Measurements from ENCODE around the gene TEX38. TPM values are rescaled to one million over a fixed set of nuclear protein-coding genes. Genes with fewer than 3 reads are reported as not detected.

The TEX38 gene
- total RNA-seq, 1 experiment from 2014 or later: 0.47 TPM

DNA sequence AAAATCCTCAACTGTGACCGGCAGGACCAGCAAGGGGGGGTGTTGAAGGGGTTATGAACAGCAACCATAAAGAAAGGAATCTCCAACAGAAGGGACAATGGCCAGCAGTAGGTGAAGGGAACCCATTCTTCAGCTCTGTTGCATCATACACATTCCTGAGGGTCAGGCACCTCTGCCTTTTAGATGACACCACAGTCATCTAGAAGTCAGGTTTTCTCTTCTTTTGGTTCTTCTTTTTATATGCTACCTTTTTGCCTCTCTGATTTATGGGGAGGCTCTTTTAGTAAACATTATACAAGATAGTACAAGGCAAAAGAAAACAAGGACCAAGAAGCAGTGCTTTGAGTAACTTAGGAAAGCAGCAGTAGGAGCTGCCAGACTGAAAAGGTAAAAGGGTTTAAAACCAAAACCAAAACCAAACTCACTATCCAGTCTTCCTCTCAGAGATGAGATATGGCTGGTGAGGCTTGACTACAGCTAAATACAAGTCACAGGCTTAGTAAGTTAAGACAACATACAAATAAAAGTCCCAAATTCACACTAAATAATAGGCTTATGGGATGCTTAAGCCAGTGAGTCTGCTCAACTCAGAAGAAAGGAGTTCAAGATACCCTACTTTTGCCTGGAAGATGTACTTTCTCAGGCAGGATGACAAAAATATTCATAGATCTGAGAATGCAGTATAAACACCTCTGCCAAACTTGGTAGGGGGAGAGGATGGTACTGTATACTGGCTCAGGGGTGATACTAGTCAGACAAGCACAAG is 4.1 kb downstream of the TEX38 start (continued):
- TF ChIP-seq SRF (IDR thresholded peaks at IDR 0.05; ENCODE audit: low read depth) (no peak), EZH2phosphoT487 (IDR thresholded peaks at IDR 0.05; ENCODE audit: borderline replicate concordance) (no peak)

DNA sequence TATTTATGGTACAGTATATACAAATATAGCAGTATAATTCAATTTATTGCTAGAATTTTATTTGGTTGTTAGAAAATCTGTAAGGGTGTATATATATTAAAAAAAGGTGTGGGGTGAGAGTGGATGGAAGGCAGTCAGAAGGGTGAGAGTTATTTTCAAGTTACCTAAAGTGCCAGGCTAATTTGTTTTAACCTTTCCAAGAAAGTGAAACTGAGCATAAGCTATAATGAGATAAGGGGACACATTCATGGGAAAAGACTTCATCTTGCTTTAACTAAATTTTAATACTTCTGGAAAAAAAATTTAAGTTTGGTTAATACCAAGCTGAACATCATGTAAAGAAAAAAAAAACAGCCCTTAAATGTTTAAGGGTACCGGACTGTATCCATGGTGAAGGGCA is 4.9 kb downstream of the TEX38 start:
- ATAC-seq (no peak), DNase-seq (ENCODE audit: low read depth, low spot score) (no peak)
- Histone ChIP-seq H3K36me3 (ENCODE audit: control insufficient read depth in 1 of 2, insufficient read depth in 2 of 2, low read length in 2 of 2) (peaks cover 6 to 20% of the 10 kb centered on the region in 2 experiments; a peak in 3 of 4 replicates), H3K4me1 (ENCODE audit: control insufficient read depth in 1 of 2, insufficient read depth in 2 of 2, low read length in 2 of 2) (no peaks in the 10 kb centered on the region; a peak in 1 of 4 replicates), H4K20me1 (ENCODE audit: insufficient read depth) (no peaks in the 10 kb centered on the region), H3K79me2 (ENCODE audit: insufficient read depth, low read length) (no peaks in the 10 kb centered on the region), H3K27ac (ENCODE audit: low read depth, low read length) (no peak overlapping the region), H2AFZ (ENCODE audit: low read depth, low read length, poor library complexity, severe bottlenecking) (no peak overlapping the region), H3K9me3 (ENCODE audit: control insufficient read depth in 1 of 2, insufficient read depth in 1 of 2, low read depth in 1 of 2, low read length in 2 of 2) (no peaks in the 10 kb centered on the region), H3K27me3 (ENCODE audit: insufficient read depth, low read length) (no peaks in the 10 kb centered on the region), H3K9ac (ENCODE audit: low read length) (no peak overlapping the region), H3K4me2 (ENCODE audit: low read length) (no peak overlapping the region), H3K9me2 (ENCODE audit: insufficient read depth) (no peaks in the 10 kb centered on the region), H3K4me3 (replicated peaks in 1 of 2; ENCODE audit: low read depth in 1 of 2, low read length in 2 of 2) (no peak overlapping the region)
- TF ChIP-seq CEBPB (IDR thresholded peaks at IDR 0.05; ENCODE audit: low read depth) (no peak), FOSL1 (IDR thresholded peaks at IDR 0.05; ENCODE audit: low read depth) (no peak), RAD21 (IDR thresholded peaks at IDR 0.05; ENCODE audit: low read depth) (no peak), ZNF274 (IDR thresholded peaks at IDR 0.05; ENCODE audit: low read depth, low read length) (no peak), POLR2A (IDR thresholded peaks at IDR 0.05; ENCODE audit: borderline replicate concordance, extremely low read depth, insufficient read depth, insufficient read length) (no peak)
- TF ChIP-seq, protein P1, sequence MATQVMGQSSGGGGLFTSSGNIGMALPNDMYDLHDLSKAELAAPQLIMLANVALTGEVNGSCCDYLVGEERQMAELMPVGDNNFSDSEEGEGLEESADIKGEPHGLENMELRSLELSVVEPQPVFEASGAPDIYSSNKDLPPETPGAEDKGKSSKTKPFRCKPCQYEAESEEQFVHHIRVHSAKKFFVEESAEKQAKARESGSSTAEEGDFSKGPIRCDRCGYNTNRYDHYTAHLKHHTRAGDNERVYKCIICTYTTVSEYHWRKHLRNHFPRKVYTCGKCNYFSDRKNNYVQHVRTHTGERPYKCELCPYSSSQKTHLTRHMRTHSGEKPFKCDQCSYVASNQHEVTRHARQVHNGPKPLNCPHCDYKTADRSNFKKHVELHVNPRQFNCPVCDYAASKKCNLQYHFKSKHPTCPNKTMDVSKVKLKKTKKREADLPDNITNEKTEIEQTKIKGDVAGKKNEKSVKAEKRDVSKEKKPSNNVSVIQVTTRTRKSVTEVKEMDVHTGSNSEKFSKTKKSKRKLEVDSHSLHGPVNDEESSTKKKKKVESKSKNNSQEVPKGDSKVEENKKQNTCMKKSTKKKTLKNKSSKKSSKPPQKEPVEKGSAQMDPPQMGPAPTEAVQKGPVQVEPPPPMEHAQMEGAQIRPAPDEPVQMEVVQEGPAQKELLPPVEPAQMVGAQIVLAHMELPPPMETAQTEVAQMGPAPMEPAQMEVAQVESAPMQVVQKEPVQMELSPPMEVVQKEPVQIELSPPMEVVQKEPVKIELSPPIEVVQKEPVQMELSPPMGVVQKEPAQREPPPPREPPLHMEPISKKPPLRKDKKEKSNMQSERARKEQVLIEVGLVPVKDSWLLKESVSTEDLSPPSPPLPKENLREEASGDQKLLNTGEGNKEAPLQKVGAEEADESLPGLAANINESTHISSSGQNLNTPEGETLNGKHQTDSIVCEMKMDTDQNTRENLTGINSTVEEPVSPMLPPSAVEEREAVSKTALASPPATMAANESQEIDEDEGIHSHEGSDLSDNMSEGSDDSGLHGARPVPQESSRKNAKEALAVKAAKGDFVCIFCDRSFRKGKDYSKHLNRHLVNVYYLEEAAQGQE (IDR thresholded peaks at IDR 0.05; ENCODE audit: low read depth): no peak
- TF ChIP-seq, protein P2, sequence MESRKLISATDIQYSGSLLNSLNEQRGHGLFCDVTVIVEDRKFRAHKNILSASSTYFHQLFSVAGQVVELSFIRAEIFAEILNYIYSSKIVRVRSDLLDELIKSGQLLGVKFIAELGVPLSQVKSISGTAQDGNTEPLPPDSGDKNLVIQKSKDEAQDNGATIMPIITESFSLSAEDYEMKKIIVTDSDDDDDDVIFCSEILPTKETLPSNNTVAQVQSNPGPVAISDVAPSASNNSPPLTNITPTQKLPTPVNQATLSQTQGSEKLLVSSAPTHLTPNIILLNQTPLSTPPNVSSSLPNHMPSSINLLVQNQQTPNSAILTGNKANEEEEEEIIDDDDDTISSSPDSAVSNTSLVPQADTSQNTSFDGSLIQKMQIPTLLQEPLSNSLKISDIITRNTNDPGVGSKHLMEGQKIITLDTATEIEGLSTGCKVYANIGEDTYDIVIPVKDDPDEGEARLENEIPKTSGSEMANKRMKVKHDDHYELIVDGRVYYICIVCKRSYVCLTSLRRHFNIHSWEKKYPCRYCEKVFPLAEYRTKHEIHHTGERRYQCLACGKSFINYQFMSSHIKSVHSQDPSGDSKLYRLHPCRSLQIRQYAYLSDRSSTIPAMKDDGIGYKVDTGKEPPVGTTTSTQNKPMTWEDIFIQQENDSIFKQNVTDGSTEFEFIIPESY (IDR thresholded peaks at IDR 0.05; ENCODE audit: extremely low read depth, insufficient replicate concordance, low read length): no peak
- RAD21 ChIA-PET (ENCODE audit: low non-redundant PET in 1 of 2, low total read pairs in 2 of 2, uncharacterized antibody in 2 of 2, unreplicated experiment in 2 of 2): no interaction called here
- POLR2A ChIA-PET: no interaction called here
- no TSS peak for BruUV-seq (replicated peaks)
- CTCF ChIA-PET: interaction anchor here (1.3 kb wide), 1 partner anchor 234 kb away, joined by 3 read pairs; no protein-coding TSS in a partner anchor
- intact Hi-C loops (cut with micrococcal nuclease): no loop called here
